ENCODE measurements around the gene LOX.

Gene LOX

GRCh38 chr5:122053181-122054109, 24.6 kb downstream of the LOX start:
- no peak for DNase-seq (ENCODE audit: low spot score)

DNA sequence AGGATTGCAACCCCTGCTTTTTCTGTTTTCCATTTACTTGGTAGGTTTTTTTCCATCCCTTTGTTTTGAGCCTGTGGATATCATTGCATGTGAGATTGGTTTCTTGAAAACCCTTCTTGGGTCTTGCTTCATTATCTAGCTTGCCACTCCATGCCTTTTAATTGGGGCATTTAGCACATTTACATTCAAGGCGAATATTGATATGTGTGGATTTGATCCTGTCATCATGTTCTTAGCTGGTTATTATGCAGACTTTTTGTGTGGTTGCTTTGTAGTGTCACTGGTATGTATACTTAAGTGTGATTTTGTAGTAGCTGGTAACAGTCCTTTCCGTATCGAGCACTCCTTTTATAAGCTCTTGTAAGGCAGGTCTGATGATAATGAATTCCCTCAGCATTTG, 26.5 kb downstream of the LOX start:
- no peak for DNase-seq (ENCODE audit: low spot score)

- DNase-seq (ENCODE audit: low spot score), result no peak
Measured at GRCh38 chr5:122050959-122051358, 27.1 kb downstream of the LOX start.

GRCh38 chr5:122040636-122041302, 37.3 kb downstream of the LOX start:
- DNase-seq (ENCODE audit: low spot score), result no peak

GRCh38 chr5:122036326-122036725, 41.7 kb downstream of the LOX start:
- DNase-seq (ENCODE audit: low spot score), result no peak

DNA sequence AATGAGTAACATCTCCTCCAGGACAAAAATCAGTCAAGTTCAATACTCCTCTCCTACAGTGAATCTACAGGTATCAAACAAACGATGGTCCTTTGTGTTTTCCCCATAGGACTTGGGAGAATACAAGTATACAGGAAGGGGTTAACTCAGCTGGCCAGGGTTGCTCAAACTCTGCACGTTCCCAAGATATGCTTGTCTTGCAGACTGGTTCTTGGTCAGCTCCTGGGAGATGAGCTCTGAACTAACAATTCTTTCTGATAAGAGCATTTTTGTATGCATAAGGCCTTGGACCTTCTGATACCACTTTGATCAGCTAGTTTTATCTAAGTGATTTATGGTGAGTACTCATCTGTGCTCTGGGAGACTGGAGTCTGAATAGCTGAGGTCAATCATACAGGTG, 42.1 kb downstream of the LOX start:
- DNase-seq (ENCODE audit: low spot score), result no peak

GRCh38 chr5:122031836-122032235, 46.2 kb downstream of the LOX start:
- DNase-seq (ENCODE audit: low spot score), result no peak

- no peak for DNase-seq (ENCODE audit: low spot score)
Measured at GRCh38 chr5:122030251-122030650, 47.8 kb downstream of the LOX start.

DNA sequence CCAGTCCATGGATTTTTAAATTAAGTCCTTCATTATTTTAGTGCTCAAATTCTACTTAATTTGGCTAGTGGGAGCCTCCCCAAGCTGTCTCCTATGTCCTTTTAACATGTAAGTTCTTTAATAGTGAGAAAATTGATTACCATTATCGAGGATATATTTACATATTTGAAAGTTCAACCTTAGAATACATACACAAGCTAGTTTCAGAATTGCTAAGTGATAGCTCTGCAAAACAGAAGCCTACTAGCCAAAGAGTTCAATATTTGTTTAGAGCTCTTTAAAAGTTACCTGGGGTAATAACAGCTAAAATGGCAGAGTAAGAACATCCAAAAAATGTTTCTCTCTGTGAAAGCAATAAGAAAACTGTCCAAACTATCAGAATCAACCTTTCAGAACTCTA, 48.2 kb downstream of the LOX start:
- no peak for DNase-seq (ENCODE audit: low spot score)

- no peak for DNase-seq (ENCODE audit: low spot score)
Measured at GRCh38 chr5:122022966-122023365, 55.1 kb downstream of the LOX start.

- no peak for DNase-seq (ENCODE audit: low spot score)
Measured at GRCh38 chr5:122019919-122020590, 58.0 kb downstream of the LOX start.

DNA sequence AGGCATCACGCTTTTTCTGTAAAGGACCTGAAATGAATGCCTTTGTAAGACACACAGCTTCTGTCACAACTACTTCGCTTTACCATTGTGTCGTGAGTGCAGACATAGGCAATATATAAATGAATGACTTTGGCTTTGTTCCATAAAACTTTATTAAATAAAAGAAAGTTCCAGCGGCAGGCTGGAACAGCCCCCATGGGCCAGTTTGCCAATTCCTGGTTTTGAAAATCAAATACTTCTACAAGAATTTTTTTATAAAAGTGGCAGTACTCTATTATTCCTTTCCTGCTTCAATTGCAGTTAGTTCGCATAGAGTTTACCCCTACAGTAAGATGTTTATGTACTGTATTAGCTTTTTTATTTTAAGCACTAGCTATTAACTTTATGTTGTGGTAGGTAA, 62.6 kb downstream of the LOX start:
- no peak for DNase-seq (ENCODE audit: low spot score)

DNA sequence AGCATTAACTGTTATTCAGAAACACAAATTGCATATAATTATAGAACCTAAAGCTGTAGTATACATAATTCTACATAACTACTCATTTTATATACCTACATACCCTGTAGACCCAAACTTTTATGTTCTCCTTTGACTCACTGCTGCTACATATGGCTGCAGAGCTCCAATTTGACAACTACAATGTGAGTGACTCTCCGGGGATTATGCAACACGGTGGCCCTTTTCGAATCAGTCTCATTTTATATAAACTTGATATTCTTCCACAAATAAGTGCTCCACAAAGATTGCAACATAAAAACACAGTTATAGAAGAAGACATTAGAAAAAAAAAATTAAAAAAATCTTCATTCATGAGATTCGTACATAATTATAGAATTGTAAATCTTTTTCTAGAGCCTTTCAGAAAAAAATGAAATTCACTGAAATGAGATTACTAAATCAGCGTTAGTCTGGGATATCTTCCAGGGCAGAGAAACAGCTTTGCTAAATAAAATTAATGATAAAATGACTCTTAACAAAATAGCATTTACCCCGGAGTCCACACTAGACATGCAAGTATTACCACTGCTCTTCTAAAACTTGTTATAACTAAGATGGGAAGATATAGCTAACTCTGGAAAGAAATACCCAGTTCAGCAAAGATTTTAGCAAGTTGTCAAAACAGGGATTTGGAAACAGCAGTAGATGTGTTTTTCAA, 63.7 kb downstream of the LOX start:
- DNase-seq (ENCODE audit: low spot score), result no peak
